Osteocyte (in vitro differentiated cells): ENCODE measurements around the gene EXOSC2. TPM values are rescaled to one million over a fixed set of nuclear protein-coding genes. Genes with fewer than 3 reads are reported as not detected.

Experiments
- DNase-seq: peaks from one replicate; pipeline ENCODE4 v3.0.0; 2021; ENCODE audit warnings: mixed read lengths; ENCODE audit not compliant: unreplicated experiment; ENCODE audit errors: extremely low spot score
- H3K27ac Mint-ChIP-seq: one replicate; pipeline ENCODE4 v1.8.0; 2021; ENCODE audit warnings: mild to moderate bottlenecking, mixed read lengths; ENCODE audit not compliant: unreplicated experiment
- H3K27me3 Mint-ChIP-seq: one replicate; pipeline ENCODE4 v1.8.0; 2021; ENCODE audit warnings: mixed read lengths; ENCODE audit not compliant: unreplicated experiment
- H3K36me3 Mint-ChIP-seq: one replicate; pipeline ENCODE4 v1.8.0; 2021; ENCODE audit warnings: mixed read lengths; ENCODE audit not compliant: unreplicated experiment
- H3K4me1 Mint-ChIP-seq: one replicate; pipeline ENCODE4 v1.8.0; 2021; ENCODE audit warnings: mixed read lengths; ENCODE audit not compliant: unreplicated experiment
- H3K4me3 Mint-ChIP-seq: one replicate; pipeline ENCODE4 v1.8.0; 2021; ENCODE audit warnings: mild to moderate bottlenecking, moderate library complexity, mixed read lengths; ENCODE audit not compliant: unreplicated experiment
- H3K9me3 Mint-ChIP-seq: one replicate; pipeline ENCODE4 v1.8.0; 2021; ENCODE audit warnings: mixed read lengths; ENCODE audit not compliant: unreplicated experiment
- CTCF ChIP-seq: fragments of 200-600 bp; sonication (generic); IDR thresholded peaks from 2 replicates; pipeline ENCODE4 v1.5.0; 2021; ENCODE audit warnings: antibody characterized with exemption, mild to moderate bottlenecking, moderate library complexity
- total RNA-seq: library from RNA; stranded (reverse); gene quantifications from 2 replicates; pipeline ENCODE4 v1.2.1, GENCODE V29; 2021

The EXOSC2 gene
- total RNA-seq, 1 donor from 2014 or later, result 26.1 TPM

GRCh38 chr9:130658893-130659698 lies 34.5 kb upstream of the EXOSC2 start:
- DNase-seq, result no peak
- peaks cover 78% of the 10 kb centered on the region for H3K27me3 Mint-ChIP-seq
- no peaks in the 10 kb centered on the region for H3K36me3 Mint-ChIP-seq
- H3K9me3 Mint-ChIP-seq, result no peaks in the 10 kb centered on the region
- H3K4me3 Mint-ChIP-seq, result peak overlapping the region; percentile 18
- peaks cover 24% of the 10 kb centered on the region for H3K4me1 Mint-ChIP-seq
- TF ChIP-seq CTCF, result no peak
- no peak overlapping the region for H3K27ac Mint-ChIP-seq

GRCh38 chr9:130659699-130660248 lies 33.8 kb upstream of the EXOSC2 start:
- Mint-ChIP-seq H3K9me3 (no peaks in the 10 kb centered on the region), H3K27ac (no peak overlapping the region), H3K27me3 (peaks cover 78% of the 10 kb centered on the region), H3K4me1 (peaks cover 27% of the 10 kb centered on the region), H3K36me3 (no peaks in the 10 kb centered on the region), H3K4me3 (peak overlapping the region; percentile 40)
- no peak for DNase-seq
- TF ChIP-seq CTCF, result no peak

GRCh38 chr9:130660326-130660682 lies 33.3 kb upstream of the EXOSC2 start:
- Mint-ChIP-seq H3K27me3 (peaks cover 74% of the 10 kb centered on the region), H3K36me3 (no peaks in the 10 kb centered on the region), H3K4me1 (peaks cover 28% of the 10 kb centered on the region), H3K4me3 (peak overlapping the region; percentile 38), H3K27ac (no peak overlapping the region), H3K9me3 (no peaks in the 10 kb centered on the region)
- no peak for TF ChIP-seq CTCF
- DNase-seq, result no peak

- DNase-seq, result no peak
- Mint-ChIP-seq H3K36me3 (no peaks in the 10 kb centered on the region), H3K9me3 (no peaks in the 10 kb centered on the region), H3K4me3 (peak overlapping the region; percentile 47), H3K27me3 (peaks cover 72% of the 10 kb centered on the region), H3K4me1 (peaks cover 32% of the 10 kb centered on the region), H3K27ac (no peak overlapping the region)
- no peak for TF ChIP-seq CTCF
Measured at GRCh38 chr9:130660683-130661450, 32.7 kb upstream of the EXOSC2 start.
